Left lung (tissue), 10 donors: ENCODE results near the gene LBX1. TPM values are rescaled to one million over a fixed set of nuclear protein-coding genes. Genes with fewer than 3 reads are reported as not detected.

ENCODE experiments used
- ATAC-seq: fragments of 200-7000 bp; cut with Tn5 transposase; one replicate; pipeline ENCODE4 v1.9.1; 2020; ENCODE audit warnings: moderate library complexity
- DNase-seq, 4 donors: peaks; one replicate each; pipeline ENCODE4 v3.0.0-alpha.2; 2013 to 2020
- H3K27ac ChIP-seq, 2 donors: fragments of 200-600 bp; sonication (generic) in 1 of 2; one replicate each; pipeline versions ENCODE4 v1.5.0 to v1.8.0; 2020 to 2021
- H3K27me3 ChIP-seq, 2 donors: fragments of 200-600 bp; sonication (generic) in 1 of 2; one replicate each; pipeline versions ENCODE4 v1.5.0 to v1.8.0; 2020 to 2021
- H3K36me3 ChIP-seq, 2 donors: fragments of 200-600 bp; sonication (generic) in 1 of 2; one replicate each; pipeline versions ENCODE4 v1.5.0 to v1.8.0; 2020 to 2021
- H3K4me1 ChIP-seq, 2 donors: fragments of 200-600 bp; one replicate each; pipeline ENCODE4 v1.8.0; 2021
- H3K4me3 ChIP-seq, 2 donors: fragments of 200-600 bp; sonication (generic) in 1 of 2; one replicate each; pipeline versions ENCODE4 v1.5.0 to v1.8.0; 2020 to 2021; ENCODE audit warnings: mild to moderate bottlenecking in 1 of 2
- H3K9me3 ChIP-seq, 2 donors: fragments of 200-600 bp; sonication (generic) in 1 of 2; one replicate each; pipeline versions ENCODE4 v1.5.0 to v1.8.0; 2020 to 2021
- CTCF ChIP-seq, 2 donors: fragments of 200-600 bp; sonication (generic) in 1 of 2; IDR thresholded peaks; one replicate each; pipeline versions ENCODE4 v1.5.0 to v1.8.0; 2021; ENCODE audit warnings: antibody characterized with exemption in 2 of 2
- intact Hi-C, 2 donors: fragments of 100-400 bp; cut with DNase I; formaldehyde crosslinking; loops; one replicate each; pipeline versions ENCODE4 v1.11.2 to v1.14.2; 2022
- polyA plus RNA-seq, 6 donors: library from polyadenylated mRNA; unstranded; fragments of 120-200 nt; gene quantifications; one replicate each; pipeline ENCODE4 v1.2.1, GENCODE V29; 2013; ENCODE audit not compliant: insufficient read length in 6 of 6
- total RNA-seq, 2 donors: library from RNA; stranded (reverse); fragmentation: NEBNext Ultra II Directional; extraction: Animal tissue kit (Norgen Biotek cat#: 25700); gene quantifications; one replicate each; pipeline ENCODE4 v1.2.1, GENCODE V29; 2021
- donor health status: DM: no; HTN: yes; CAD: no.
- donor health status: DM: no; HTN: no; CAD: no.

The LBX1 gene
- total and polyA plus RNA-seq, 8 donors, result 0.18 to 0.75 (median 0.40) TPM

GRCh38 chr10:101237081-101237981 is 8.1 kb upstream of the LBX1 start:
- peaks cover 0 to 12% of the 10 kb centered on the region in 2 donors for H3K4me1 ChIP-seq
- H3K27me3 ChIP-seq, result peaks cover 70 to 100% of the 10 kb centered on the region in 2 donors
- no peak for TF ChIP-seq CTCF (IDR thresholded peaks at IDR 0.05)
- no peaks in the 10 kb centered on the region for H3K9me3 ChIP-seq
- intact Hi-C loops, result no loop called here
- no peak overlapping the region for H3K27ac ChIP-seq
- ATAC-seq (no peak), DNase-seq (no peak)
- no peak overlapping the region for H3K4me3 ChIP-seq
- H3K36me3 ChIP-seq, result no peaks in the 10 kb centered on the region

GRCh38 chr10:101236376-101237080 is 7.3 kb upstream of the LBX1 start:
- ATAC-seq, result no peak
- Histone ChIP-seq H3K27me3 (peaks cover 78 to 100% of the 10 kb centered on the region in 2 donors), H3K27ac (no peak overlapping the region), H3K4me1 (peaks cover 0 to 12% of the 10 kb centered on the region in 2 donors), H3K9me3 (no peaks in the 10 kb centered on the region), H3K4me3 (no peak overlapping the region), H3K36me3 (no peaks in the 10 kb centered on the region)
- intact Hi-C loops, result no loop called here
- TF ChIP-seq CTCF (IDR thresholded peaks at IDR 0.05), result no peak
- no peak for DNase-seq

- H3K27me3 ChIP-seq, result peaks cover 85 to 100% of the 10 kb centered on the region in 2 donors
- no peak overlapping the region for H3K27ac ChIP-seq
Measured at GRCh38 chr10:101235766-101236165, 6.5 kb upstream of the LBX1 start.

GRCh38 chr10:101234333-101234732 is 5.1 kb upstream of the LBX1 start:
- DNase-seq, result no peak
- Histone ChIP-seq H3K4me1 (peaks cover 0 to 24% of the 10 kb centered on the region in 2 donors), H3K9me3 (no peaks in the 10 kb centered on the region), H3K36me3 (no peaks in the 10 kb centered on the region), H3K27ac (no peak overlapping the region), H3K27me3 (peaks cover 94 to 100% of the 10 kb centered on the region in 2 donors), H3K4me3 (no peak overlapping the region)
- ATAC-seq, result no peak
- intact Hi-C loops, result no loop called here
- no peak for TF ChIP-seq CTCF (IDR thresholded peaks at IDR 0.05)

More at GRCh38 chr10:101235766-101236165, 6.5 kb upstream of the LBX1 start:
- ATAC-seq (no peak), DNase-seq (no peak)
- intact Hi-C loops, result no loop called here
- no peaks in the 10 kb centered on the region for H3K36me3 ChIP-seq
- no peak overlapping the region for H3K4me3 ChIP-seq
- H3K9me3 ChIP-seq, result no peaks in the 10 kb centered on the region
- H3K4me1 ChIP-seq, result peaks cover 0 to 12% of the 10 kb centered on the region in 2 donors
- TF ChIP-seq CTCF (IDR thresholded peaks at IDR 0.05), result no peak

GRCh38 chr10:101233863-101234262 is 4.6 kb upstream of the LBX1 start:
- H3K4me1 ChIP-seq, result peaks cover 0 to 28% of the 10 kb centered on the region in 2 donors
- no peaks in the 10 kb centered on the region for H3K36me3 ChIP-seq
- H3K4me3 ChIP-seq, result no peak overlapping the region
- no peaks in the 10 kb centered on the region for H3K9me3 ChIP-seq
- no peak for DNase-seq
- no peak for ATAC-seq
- TF ChIP-seq CTCF (IDR thresholded peaks at IDR 0.05), result no peak
- H3K27ac ChIP-seq, result no peak overlapping the region
- peaks cover 94 to 100% of the 10 kb centered on the region in 2 donors for H3K27me3 ChIP-seq
- intact Hi-C loops, result no loop called here
